A549 (cell line): Measurements from ENCODE around the gene STAB2. TPM values are rescaled to one million over a fixed set of nuclear protein-coding genes. Genes with fewer than 3 reads are reported as not detected.

Experiments used
- ATAC-seq, 2 experiments: fragments of 200-7000 bp in 1 of 2; fragments of >200 bp in 1 of 2; cut with Nextera tagmentation in 1 of 2; cut with Tn5 transposase in 1 of 2; 3 replicates each; pipeline versions ENCODE4 v1.8.0 to v1.9.1; 2018 to 2020; ENCODE audit warnings: mild to moderate bottlenecking in 1 of 2, moderate library complexity in 1 of 2
- CTCF ChIA-PET: fragments of 300-600 bp; sonication (Branson Sonifier 250); formaldehyde crosslinking; extraction: SDS; loops from one replicate; lab custom pipeline; 2021; ENCODE audit warnings: antibody characterized with exemption, inconsistent platforms; lab: Yijun Ruan, JAX
- POLR2A ChIA-PET: fragments of 350-600 bp; formaldehyde crosslinking; extraction: SDS; loops from one replicate; lab custom pipeline; 2021; ENCODE audit warnings: antibody characterized with exemption, inconsistent platforms; lab: Yijun Ruan, JAX
- DNase-seq, 2 experiments: peaks; one replicate each; pipeline versions ENCODE4 v3.0.0 to v3.0.0-alpha.2; 2011 to 2016; ENCODE audit warnings: low read depth in 1 of 2, low spot score in 1 of 2
- FAIRE-seq: peaks from 2 replicates; lab custom pipeline; 2011; peaks lifted over from hg19 to GRCh38; lab: Jason Lieb, UNC
- H3K27ac ChIP-seq, 2 experiments: fragments of >200 bp; sonication (Bioruptor Twin); formaldehyde crosslinking; 3 replicates each; pipeline ENCODE4 v1.5.1; 2016 to 2017
- H3K4me1 ChIP-seq: fragments of >200 bp; sonication (Bioruptor Twin); formaldehyde crosslinking; 3 replicates; pipeline ENCODE4 v1.6.1; 2016
- H3K4me2 ChIP-seq: fragments of >200 bp; sonication (Bioruptor Twin); formaldehyde crosslinking; 3 replicates; pipeline ENCODE4 v1.6.1; 2016
- H3K4me3 ChIP-seq: fragments of >200 bp; sonication (Bioruptor Twin); formaldehyde crosslinking; 3 replicates; pipeline ENCODE4 v1.5.1; 2016
- H3K9me3 ChIP-seq: fragments of >200 bp; sonication (Bioruptor Twin); formaldehyde crosslinking; 3 replicates; pipeline ENCODE4 v1.6.1; 2016
- CBX8 ChIP-seq: fragments of 200-600 bp; sonication (generic); IDR thresholded peaks from 2 replicates; pipeline ENCODE4 v1.6.1; 2016
- CEBPB ChIP-seq, 2 experiments: fragments of >200 bp in 1 of 2; sonication (Bioruptor Twin) in 1 of 2; formaldehyde crosslinking in 1 of 2; IDR thresholded peaks; 2 replicates each; pipeline ENCODE4 v1.6.1; 2012 to 2016
- CTCF ChIP-seq: fragments of >200 bp; sonication (Bioruptor Twin); formaldehyde crosslinking; IDR thresholded peaks from 3 replicates; pipeline ENCODE4 v1.5.1; 2016
- EHF ChIP-seq: fragments of 250-450 bp; sonication (Bioruptor Pico); IDR thresholded peaks from 2 replicates; pipeline ENCODE4 v1.5.0; 2020; ENCODE audit warnings: mild to moderate bottlenecking
- ELK1 ChIP-seq: fragments of 150-350 bp; IDR thresholded peaks from 2 replicates; pipeline ENCODE4 v1.6.1; 2014; ENCODE audit warnings: low read depth, mild to moderate bottlenecking, low read length
- EP300 ChIP-seq, 2 experiments: fragments of >200 bp; sonication (Bioruptor Twin); formaldehyde crosslinking; IDR thresholded peaks; 2 replicates in 1 of 2; 3 replicates in 1 of 2; pipeline ENCODE4 v1.6.1; 2016 to 2017
- ESRRA ChIP-seq: fragments of 150-350 bp; IDR thresholded peaks from 2 replicates; pipeline ENCODE4 v1.6.1; 2014; ENCODE audit warnings: mild to moderate bottlenecking, low read length, borderline replicate concordance
- FOSB ChIP-seq: fragments of 250-450 bp; sonication (Bioruptor Pico); IDR thresholded peaks from 2 replicates; pipeline ENCODE4 v1.5.0; 2020; ENCODE audit warnings: mild to moderate bottlenecking, moderate library complexity
- FOSL2 ChIP-seq, 2 experiments: fragments of 450-650 bp in 1 of 2; fragments of >200 bp in 1 of 2; sonication (Bioruptor Twin) in 1 of 2; formaldehyde crosslinking; IDR thresholded peaks; 2 replicates each; pipeline versions ENCODE4 v1.5.0 to v1.6.1; 2016 to 2020; ENCODE audit warnings: mild to moderate bottlenecking in 1 of 2, moderate library complexity in 1 of 2
- HDAC2 ChIP-seq: fragments of 200-600 bp; sonication (generic); IDR thresholded peaks from 2 replicates; pipeline ENCODE4 v1.6.1; 2016
- HOXB5 ChIP-seq: fragments of 250-450 bp; sonication (Bioruptor Pico); IDR thresholded peaks from 2 replicates; pipeline ENCODE4 v1.5.0; 2020; ENCODE audit warnings: mild to moderate bottlenecking, moderate library complexity
- JUN ChIP-seq, 2 experiments: fragments of >200 bp; sonication (Bioruptor Twin); formaldehyde crosslinking; IDR thresholded peaks; 2 replicates in 1 of 2; 3 replicates in 1 of 2; pipeline ENCODE4 v1.6.1; 2016 to 2017
- NFE2L2 ChIP-seq: fragments of 150-350 bp; conservative IDR thresholded peaks from 2 replicates; pipeline ENCODE4 v1.6.1; 2014; ENCODE audit warnings: low read length
- NPAS2 ChIP-seq: fragments of 250-450 bp; sonication (Bioruptor Pico); IDR thresholded peaks from 2 replicates; pipeline ENCODE4 v1.8.0; 2022; ENCODE audit warnings: mild to moderate bottlenecking, moderate library complexity, borderline replicate concordance
- POLR2AphosphoS2 ChIP-seq: conservative IDR thresholded peaks from 2 replicates; pipeline ENCODE4 v1.6.1; 2012; ENCODE audit warnings: low read length, improper control_type of control experiment, inconsistent platforms
- RARB ChIP-seq: fragments of 250-450 bp; sonication (Bioruptor Pico); IDR thresholded peaks from 2 replicates; pipeline ENCODE4 v1.8.0; 2021; ENCODE audit warnings: mild to moderate bottlenecking, moderate library complexity
- REST ChIP-seq: fragments of 200-600 bp; sonication (generic); IDR thresholded peaks from 2 replicates; pipeline ENCODE4 v1.6.1; 2016; ENCODE audit warnings: antibody characterized with exemption, mild to moderate bottlenecking, moderate library complexity
- RFX5 ChIP-seq: fragments of 450-650 bp; IDR thresholded peaks from 2 replicates; pipeline ENCODE4 v1.7.1; 2014; ENCODE audit warnings: antibody characterized with exemption, mild to moderate bottlenecking, moderate library complexity
- RNF2 ChIP-seq: fragments of 200-600 bp; sonication (generic); IDR thresholded peaks from 2 replicates; pipeline ENCODE4 v1.6.1; 2016; ENCODE audit warnings: low read depth, mild to moderate bottlenecking, antibody characterized with exemption, moderate library complexity, borderline replicate concordance
- SMC3 ChIP-seq: fragments of >200 bp; sonication (Bioruptor Twin); formaldehyde crosslinking; IDR thresholded peaks from 3 replicates; pipeline ENCODE4 v1.6.1; 2018; ENCODE audit warnings: inconsistent platforms
- SREBF2 ChIP-seq: fragments of 450-650 bp; IDR thresholded peaks from 2 replicates; pipeline ENCODE4 v1.6.1; 2014; ENCODE audit warnings: mild to moderate bottlenecking, moderate library complexity
- TP53 ChIP-seq: fragments of 250-450 bp; sonication (Bioruptor Pico); IDR thresholded peaks from 2 replicates; pipeline ENCODE4 v1.5.0; 2021; ENCODE audit warnings: mild to moderate bottlenecking, moderate library complexity
- ZC3H11A ChIP-seq: fragments of 450-650 bp; IDR thresholded peaks from 2 replicates; pipeline ENCODE4 v1.6.1; 2014; ENCODE audit warnings: antibody characterized with exemption, mild to moderate bottlenecking
- ZNF302 ChIP-seq: fragments of 250-450 bp; sonication (Bioruptor Pico); IDR thresholded peaks from 2 replicates; pipeline ENCODE4 v1.9.0; 2021; ENCODE audit warnings: inconsistent platforms, mild to moderate bottlenecking, moderate library complexity
- WGBS: methylation state at CpG from one replicate; pipeline ENCODE4 v1.1.6; 2017; ENCODE audit errors: missing lambda C conversion rate; 5-methylcytosine and 5-hydroxymethylcytosine counted together
- polyA plus RNA-seq, 4 experiments: library from polyadenylated mRNA; depleted of rRNA in 3 of 4; stranded (reverse); fragments of >200 nt; fragmentation: RNase III in 1 of 4; extraction: RNeasy Plus Mini Kit Qiagen cat#74134 plus additional on column Dnase treatment in 1 of 4; gene quantifications; 2 replicates in 3 of 4; 3 replicates in 1 of 4; pipeline ENCODE4 v1.2.3, GENCODE V29; 2011 to 2017

STAB2 gene
- polyA plus RNA-seq, 2 of the 4 experiments (the other 2 are of a cell fraction): not detected

GRCh38 chr12:103686026-103686425, 99.0 kb downstream of the STAB2 start:
- DNase-seq (no peak), ATAC-seq (no peak)
- CTCF ChIA-PET: interaction anchor here (1.3 kb wide), 1 partner anchor 12 kb away, joined by 4 read pairs; no protein-coding TSS in a partner anchor
- Histone ChIP-seq H3K9me3 (no peaks in the 10 kb centered on the region), H3K4me2 (no peak overlapping the region), H3K4me3 (no peak overlapping the region)
- TF ChIP-seq SMC3 (no peak), EHF (CRISPR knock-in tag) (no peak), ESRRA (no peak), HDAC2 (no peak), ELK1 (no peak), RNF2 (no peak), FOSL2 (IDR thresholded peaks at IDR 0.05) (no peak), FOSL2 (CRISPR knock-in tag; IDR thresholded peaks at IDR 0.05) (no peak)
- TF ChIP-seq, all 56 proteins: peak for 0
- WGBS: 55% methylated on average over 6 of the region's 6 CpGs
- POLR2A ChIA-PET: no interaction called here
- Histone ChIP-seq H3K4me1 (no peaks in the 10 kb centered on the region), H3K27ac (no peak overlapping the region)
- no peak for FAIRE-seq

GRCh38 chr12:103687253-103687652, 100.2 kb downstream of the STAB2 start:
- WGBS: 34% methylated on average over 2 of the region's 2 CpGs
- H3K4me2 ChIP-seq: no peak overlapping the region
- ATAC-seq: no peak
- ChIA-PET POLR2A (no interaction called here), CTCF (interaction anchor here (0.9 to 1.5 kb wide), 2 partner anchors 10 to 805 kb away, joined by 3 read pairs; no protein-coding TSS in a partner anchor)
- H3K27ac ChIP-seq: no peak overlapping the region
- H3K4me1 ChIP-seq: no peaks in the 10 kb centered on the region
- FAIRE-seq: no peak
- H3K4me3 ChIP-seq: no peak overlapping the region
- no peak for TF ChIP-seq RNF2
- TF ChIP-seq CTCF: no peak
- no peak for TF ChIP-seq JUN (IDR thresholded peaks at IDR 0.05)
- TF ChIP-seq SREBF2: no peak
- TF ChIP-seq HOXB5 (CRISPR knock-in tag): no peak
- TF ChIP-seq CBX8: no peak
- no peak for TF ChIP-seq NPAS2
- TF ChIP-seq REST: no peak
- TF ChIP-seq NFE2L2: no peak
- TF ChIP-seq EP300 (IDR thresholded peaks at IDR 0.05): no peak
- TF ChIP-seq FOSB (CRISPR knock-in tag): no peak
- TF ChIP-seq RFX5: no peak
- no peak for TF ChIP-seq ZNF302 (CRISPR knock-in tag)
- TF ChIP-seq ZC3H11A: no peak
- no peak for TF ChIP-seq RARB
- TF ChIP-seq TP53 (CRISPR knock-in tag): no peak
- TF ChIP-seq POLR2AphosphoS2: no peak
- TF ChIP-seq CEBPB (IDR thresholded peaks at IDR 0.05): no peak
- H3K9me3 ChIP-seq: no peaks in the 10 kb centered on the region
- no peak for DNase-seq
